ENCODE data around the gene KDM8. TPM values are rescaled to one million over a fixed set of nuclear protein-coding genes. Genes with fewer than 3 reads are reported as not detected.

The KDM8 gene
- total RNA-seq, 2 experiments from 2014 or later: 9.9 to 12.2 TPM

- Mint-ChIP-seq H3K4me1 (peaks cover 76% of the 10 kb centered on the region), H3K27me3 (no peaks in the 10 kb centered on the region), H3K27ac (peak overlapping the region; percentile 99), H3K4me3 (peak overlapping the region; percentile 98), H3K36me3 (peaks cover 68% of the 10 kb centered on the region), H3K9me3 (peaks cover 9% of the 10 kb centered on the region)
- no peak for DNase-seq
Observed at GRCh38 chr16:27267037-27267677, 63.8 kb downstream of the KDM8 start.

DNA sequence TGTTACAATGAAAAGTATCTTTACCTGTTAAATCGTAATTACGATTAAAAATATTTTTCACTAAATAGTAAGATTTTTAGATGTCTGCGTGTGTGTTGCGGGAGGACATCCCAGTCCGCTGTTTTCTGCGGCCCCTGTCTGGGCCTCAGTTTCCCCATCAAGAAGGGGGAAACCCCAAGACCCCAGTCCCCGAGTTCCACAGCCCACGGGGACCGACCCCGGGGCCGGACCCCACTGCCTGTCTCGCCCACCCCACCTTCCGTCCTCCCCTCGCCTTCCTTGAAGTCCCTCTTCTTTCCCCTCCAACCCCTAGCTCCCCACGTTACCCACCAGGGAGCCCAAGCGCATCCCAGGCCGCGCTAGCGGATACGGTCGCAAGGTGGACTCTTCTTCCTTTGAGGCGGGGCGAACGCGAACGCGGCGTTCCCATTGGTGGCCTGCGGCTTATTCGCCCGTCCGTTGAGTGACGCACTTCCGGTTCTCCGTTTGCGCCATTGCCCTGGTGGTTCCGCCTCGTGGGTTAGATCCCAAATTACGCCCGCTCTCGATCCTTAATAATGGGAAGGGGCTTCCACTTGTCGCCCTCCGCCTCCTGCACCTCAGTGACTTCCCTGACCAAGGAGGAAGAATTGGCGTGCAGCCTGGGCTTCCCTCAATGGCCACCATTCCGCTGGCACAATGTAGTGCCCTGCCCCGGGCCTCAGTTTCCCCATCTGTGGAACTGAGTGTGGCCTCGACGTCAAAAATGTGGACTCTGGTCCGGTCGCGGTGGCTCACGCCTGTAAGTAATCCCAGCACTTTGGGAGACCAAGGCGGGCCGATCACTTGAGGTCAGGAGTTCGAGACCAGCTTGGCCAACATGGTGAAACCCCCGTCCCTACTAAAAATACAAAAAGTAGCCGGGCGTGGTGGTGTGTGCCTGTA, 65.3 kb downstream of the KDM8 start, which contains the start of gene NSMCE1:
TSS of gene NSMCE1 (minus strand) at position 397 of the 924 bp plus-strand sequence. CDS start 11,202 bp downstream, outside the sequence.
- Mint-ChIP-seq H3K27ac (peak within 1 kb of the TSS; percentile 99), H3K27me3 (no peaks in the 10 kb centered on the region), H3K4me3 (peak within 1 kb of the TSS; percentile 98), H3K9me3 (peaks cover 8% of the 10 kb centered on the region), H3K36me3 (peaks cover 61% of the 10 kb centered on the region), H3K4me1 (peaks cover 70% of the 10 kb centered on the region)
- DNase-seq: peak; percentile 96

- Mint-ChIP-seq H3K27me3 (no peaks in the 10 kb centered on the region), H3K36me3 (peaks cover 54% of the 10 kb centered on the region), H3K9me3 (peaks cover 8% of the 10 kb centered on the region), H3K27ac (peak overlapping the region; percentile 99), H3K4me3 (peak overlapping the region; percentile 98), H3K4me1 (peaks cover 70% of the 10 kb centered on the region)
- no peak for DNase-seq
Observed at GRCh38 chr16:27269300-27270150, 66.2 kb downstream of the KDM8 start.

DNA sequence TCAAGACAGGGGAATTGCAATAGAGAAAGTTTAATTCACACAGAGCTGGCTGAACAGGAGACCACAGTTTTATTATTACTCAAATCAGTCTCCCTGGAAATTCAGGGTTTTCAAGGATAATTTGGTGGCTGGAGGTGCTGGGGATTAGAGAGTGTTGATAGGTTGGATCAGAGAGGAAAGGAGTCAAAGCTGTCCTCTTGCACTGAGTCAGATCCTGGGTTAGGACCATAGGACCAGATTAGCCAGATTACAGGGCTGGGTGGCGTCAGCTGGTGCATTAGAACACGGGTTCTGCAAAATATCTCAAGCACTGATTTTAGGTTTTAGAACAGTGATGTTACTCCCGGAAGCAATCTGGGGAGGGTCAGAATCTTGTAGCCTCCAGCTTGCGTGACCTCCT, 67.0 kb downstream of the KDM8 start:
- no peak for DNase-seq
- Mint-ChIP-seq H3K27ac (peak overlapping the region; percentile 52), H3K9me3 (peaks cover 8% of the 10 kb centered on the region), H3K4me3 (no peak overlapping the region), H3K36me3 (peaks cover 50% of the 10 kb centered on the region), H3K27me3 (no peaks in the 10 kb centered on the region), H3K4me1 (peaks cover 66% of the 10 kb centered on the region)

Other genes starting within 250 kb of the KDM8 start
- gene C16orf82, start 136.6 kb upstream of the KDM8 start, total RNA-seq: not detected
- gene NSMCE1, start 65.2 kb downstream of the KDM8 start, total RNA-seq: 100 to 1,000 TPM; 133 to 146 TPM
- 100 to 1,000 TPM; 183 to 190 TPM for gene IL4R, start 110.4 kb downstream of the KDM8 start, total RNA-seq
- gene IL21R, start 198.6 kb downstream of the KDM8 start, total RNA-seq: 10 to 100 TPM; 99.3 to 99.5 TPM

All from activated naive CD8-positive, alpha-beta T cell treated with anti-CD3 and anti-CD28 coated beads for 36 hours (primary cell).